GM12874 (cell line): ENCODE data around the gene BNC2.

ENCODE experiments used
- CTCF ChIP-seq: IDR thresholded peaks from 2 replicates; pipeline ENCODE4 v1.5.1; 2011; ENCODE audit warnings: low read depth, mild to moderate bottlenecking, control low read depth, low read length, moderate library complexity; ENCODE audit not compliant: insufficient read depth

The BNC2 gene

GRCh38 chr9:16460696-16461095, 409.8 kb downstream of the BNC2 start:
- TF ChIP-seq CTCF = no peak

- no peak for TF ChIP-seq CTCF
Observed at GRCh38 chr9:16459421-16460148, 410.9 kb downstream of the BNC2 start.

GRCh38 chr9:16458696-16459420, 411.6 kb downstream of the BNC2 start:
- no peak for TF ChIP-seq CTCF

GRCh38 chr9:16455842-16456241, 414.6 kb downstream of the BNC2 start:
- no peak for TF ChIP-seq CTCF

GRCh38 chr9:16453390-16453789, 417.1 kb downstream of the BNC2 start:
- TF ChIP-seq CTCF = no peak

- no peak for TF ChIP-seq CTCF
Observed at GRCh38 chr9:16450578-16450977, 419.9 kb downstream of the BNC2 start.

- no peak for TF ChIP-seq CTCF
Observed at GRCh38 chr9:16450043-16450442, 420.4 kb downstream of the BNC2 start.
